VCaP (cell line): ENCODE measurements around the gene PPP2CA.

Experiments
- H3K27ac ChIP-seq: fragments of 450-650 bp; 2 replicates; pipeline ENCODE4 v1.5.1; 2017
- CTCF ChIP-seq: fragments of 450-650 bp; conservative IDR thresholded peaks from 2 replicates; pipeline ENCODE4 v1.5.1; 2017; ENCODE audit warnings: mild to moderate bottlenecking, moderate library complexity

Gene PPP2CA

GRCh38 chr5:134177369-134178095, 48.3 kb downstream of the PPP2CA start:
- TF ChIP-seq CTCF: no peak
- peak overlapping the region; percentile 99 for H3K27ac ChIP-seq

- peak within 1 kb of the TSS; percentile 99 for H3K27ac ChIP-seq
- no peak for TF ChIP-seq CTCF
Measured at GRCh38 chr5:134176511-134177368, 49.1 kb downstream of the PPP2CA start, which contains the start of gene SKP1. SKP1 (minus strand) TSS chr5:134176950; CDS start chr5:134174022, 2,928 bp downstream.

DNA sequence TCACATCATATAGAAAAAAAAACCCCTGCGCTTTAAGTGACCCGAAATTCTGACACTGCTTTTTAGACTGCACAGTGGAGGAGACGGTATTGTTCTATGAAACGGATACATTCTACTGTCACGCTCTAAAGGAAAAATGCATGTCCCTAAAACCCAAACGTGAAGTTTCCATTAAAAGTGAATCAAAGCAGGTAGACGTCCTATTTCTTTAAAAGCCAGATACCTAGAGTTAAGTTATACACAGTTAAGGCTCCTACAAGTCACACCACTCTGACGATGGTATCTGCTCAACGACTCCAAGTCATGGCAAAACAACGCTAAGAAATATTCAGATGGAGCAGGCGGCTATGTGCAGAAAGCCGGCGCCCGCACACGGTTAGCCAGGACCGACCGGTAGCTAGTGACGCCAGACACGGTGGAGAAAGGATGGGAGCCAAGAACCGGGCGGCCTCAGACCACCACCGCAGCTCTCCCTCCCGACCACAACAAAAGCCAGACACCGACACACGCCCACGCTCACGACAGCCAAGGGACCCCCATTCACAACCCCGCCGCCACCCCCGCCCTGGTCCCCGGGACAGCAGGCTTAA, 49.9 kb downstream of the PPP2CA start:
- no peak for TF ChIP-seq CTCF
- peak overlapping the region; percentile 99 for H3K27ac ChIP-seq

- H3K27ac ChIP-seq: peak overlapping the region; percentile 99
- TF ChIP-seq CTCF: no peak
Measured at GRCh38 chr5:134174841-134175839, 50.7 kb downstream of the PPP2CA start.

- no peak overlapping the region for H3K27ac ChIP-seq
- no peak for TF ChIP-seq CTCF
Measured at GRCh38 chr5:134171972-134172371, 53.9 kb downstream of the PPP2CA start.

DNA sequence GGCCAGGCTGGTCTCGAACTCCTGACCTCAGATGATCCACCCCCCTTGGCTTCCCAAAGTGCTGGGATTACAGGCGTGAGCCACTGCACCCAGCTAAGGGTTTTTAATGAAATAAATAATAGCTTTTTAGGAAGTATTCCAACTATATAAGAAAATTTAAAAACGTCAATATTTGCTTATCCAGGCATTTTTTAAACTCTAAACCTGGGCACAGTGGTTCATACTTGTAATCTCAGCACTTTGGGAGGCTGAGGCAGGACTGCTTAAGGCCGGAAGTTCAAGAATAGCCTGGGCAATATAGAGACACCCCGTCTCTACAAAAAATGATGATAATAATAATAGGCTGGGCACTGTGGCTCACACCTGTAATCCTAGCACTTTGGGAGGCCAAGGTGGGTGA, 63.3 kb downstream of the PPP2CA start:
- TF ChIP-seq CTCF: no peak
- no peak overlapping the region for H3K27ac ChIP-seq
